Myocyte (in vitro differentiated cells): ENCODE data around the gene POLR3E. TPM values are rescaled to one million over a fixed set of nuclear protein-coding genes. Genes with fewer than 3 reads are reported as not detected.
A peak's percentile ranks its signal among the peaks of the same experiment; 100 is the strongest.
"Not testable (repeated sequence)": the region's sequence is repeated elsewhere in the genome, so short reads cannot be mapped to it uniquely, and the experiment has no call there.

ENCODE experiments used
- DNase-seq: peaks from one replicate; pipeline ENCODE4 v3.0.0-alpha.2; 2012; ENCODE audit warnings: low read depth
- total RNA-seq: library from RNA; depleted of rRNA; stranded (reverse); fragments of >200 nt; gene quantifications from 2 replicates; pipeline ENCODE4 v1.2.3, GENCODE V29; 2014

Gene POLR3E
- total RNA-seq, 1 donor from 2014 or later: 51.4 TPM

DNA sequence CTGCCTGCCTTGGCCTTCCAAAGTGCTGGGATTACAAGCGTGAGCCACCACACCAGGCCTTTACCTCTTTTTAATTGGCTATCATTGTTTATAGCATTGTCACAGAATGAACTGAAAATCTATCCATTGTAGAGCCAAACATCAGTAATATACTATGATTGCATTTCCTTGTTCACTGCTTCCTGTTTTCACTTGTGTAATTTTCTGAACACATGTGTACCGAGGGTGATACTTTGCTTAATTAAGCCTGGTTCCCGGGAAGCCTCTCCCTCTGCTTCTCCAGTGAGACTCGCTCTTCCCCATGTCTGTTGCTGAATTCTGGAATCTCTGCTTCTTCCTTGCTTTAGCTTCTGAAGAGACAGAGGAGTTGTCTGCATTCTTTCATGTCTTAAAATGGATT, 33.1 kb downstream of the POLR3E start:
- DNase-seq: no peak

DNA sequence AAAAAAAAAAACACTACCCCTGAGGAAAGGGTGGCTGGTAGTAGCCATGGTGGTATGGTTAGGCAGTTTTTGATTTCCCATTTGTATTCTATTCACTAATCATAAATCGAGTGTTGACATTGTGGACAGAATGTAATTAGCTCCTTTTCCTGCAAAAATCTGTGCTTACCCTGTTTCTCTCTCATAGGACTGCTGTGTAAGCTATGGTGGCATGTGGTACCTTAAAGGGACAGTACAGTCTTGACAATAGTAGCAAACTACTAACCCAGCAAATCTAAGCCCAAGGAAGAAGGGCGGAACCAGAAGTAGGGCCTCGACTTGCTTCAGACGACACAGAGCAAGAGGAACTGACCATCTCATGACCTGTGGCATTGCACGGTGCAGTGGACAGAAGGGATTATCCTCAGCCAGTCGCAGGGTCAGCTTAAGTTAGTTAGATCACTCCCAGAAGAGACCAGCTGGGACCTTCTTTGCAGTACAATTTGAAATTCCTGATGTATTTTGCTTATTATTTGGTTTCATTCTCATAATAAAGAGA, 36.3 kb downstream of the POLR3E start:
- DNase-seq: no peak

DNA sequence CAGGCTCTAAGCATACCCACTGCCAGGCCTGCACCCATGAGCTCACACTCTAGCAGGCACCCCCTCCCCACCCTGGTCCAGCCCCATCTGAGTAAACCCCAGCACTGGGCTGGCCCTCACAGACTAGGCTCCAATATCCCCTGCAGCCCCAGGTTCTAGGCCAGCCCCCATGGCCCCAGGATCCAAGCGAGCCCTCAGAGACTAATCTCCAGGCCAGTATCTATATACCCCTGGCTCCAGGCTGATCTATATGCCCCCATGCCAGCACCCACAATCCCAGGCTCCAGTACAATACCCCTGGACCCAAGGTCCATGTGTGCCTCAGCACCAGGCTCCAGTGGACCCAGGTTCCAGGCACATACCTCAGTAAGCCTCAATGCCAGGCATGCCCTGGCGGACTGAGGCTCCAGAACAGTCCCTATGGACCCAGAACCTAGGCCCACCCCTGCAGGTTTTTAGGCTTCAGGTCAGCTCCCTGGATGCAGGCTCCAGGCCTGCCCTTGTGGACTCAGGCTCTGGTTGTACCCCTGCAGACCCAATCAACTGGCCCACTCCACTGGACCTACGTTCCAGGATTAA, 38.5 kb downstream of the POLR3E start:
- DNase-seq: no peak

DNA sequence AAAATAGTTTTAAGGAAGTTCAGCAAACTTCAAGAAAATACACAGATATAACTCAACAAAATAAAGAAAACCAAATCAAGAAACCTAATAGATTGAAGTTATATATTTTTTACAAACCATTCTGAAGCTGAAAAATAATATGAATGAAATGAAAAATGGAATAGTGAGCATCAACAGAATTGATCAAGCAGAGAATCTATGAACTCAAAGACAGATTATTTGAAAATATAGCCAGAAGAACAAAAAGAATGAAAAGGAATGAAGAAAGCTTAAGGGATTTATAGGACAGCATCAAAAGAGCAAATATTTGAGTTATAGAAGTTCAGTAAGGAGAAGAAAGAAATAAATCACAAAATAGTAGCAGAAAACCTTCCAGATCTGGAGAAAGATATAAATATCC, 39.4 kb downstream of the POLR3E start:
- no peak for DNase-seq

DNA sequence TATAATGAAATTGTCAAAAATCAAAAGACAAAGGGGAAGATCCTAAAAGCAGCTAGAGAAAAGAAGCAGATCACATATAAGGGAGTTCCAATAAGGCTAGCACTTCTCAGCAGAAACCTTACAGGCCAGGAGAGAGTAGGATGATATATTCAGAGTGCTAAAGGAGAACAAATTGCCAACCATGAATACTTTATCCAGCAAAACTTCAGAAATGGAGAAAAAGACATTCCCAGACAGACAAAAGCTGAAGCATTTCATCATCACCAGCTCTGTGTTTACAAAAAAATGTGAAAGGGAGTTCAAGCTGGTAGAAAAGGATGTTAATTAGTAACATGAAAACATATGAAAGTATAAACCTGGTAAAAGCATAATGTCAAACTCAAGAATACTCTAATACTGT, 39.8 kb downstream of the POLR3E start:
- no peak for DNase-seq

DNA sequence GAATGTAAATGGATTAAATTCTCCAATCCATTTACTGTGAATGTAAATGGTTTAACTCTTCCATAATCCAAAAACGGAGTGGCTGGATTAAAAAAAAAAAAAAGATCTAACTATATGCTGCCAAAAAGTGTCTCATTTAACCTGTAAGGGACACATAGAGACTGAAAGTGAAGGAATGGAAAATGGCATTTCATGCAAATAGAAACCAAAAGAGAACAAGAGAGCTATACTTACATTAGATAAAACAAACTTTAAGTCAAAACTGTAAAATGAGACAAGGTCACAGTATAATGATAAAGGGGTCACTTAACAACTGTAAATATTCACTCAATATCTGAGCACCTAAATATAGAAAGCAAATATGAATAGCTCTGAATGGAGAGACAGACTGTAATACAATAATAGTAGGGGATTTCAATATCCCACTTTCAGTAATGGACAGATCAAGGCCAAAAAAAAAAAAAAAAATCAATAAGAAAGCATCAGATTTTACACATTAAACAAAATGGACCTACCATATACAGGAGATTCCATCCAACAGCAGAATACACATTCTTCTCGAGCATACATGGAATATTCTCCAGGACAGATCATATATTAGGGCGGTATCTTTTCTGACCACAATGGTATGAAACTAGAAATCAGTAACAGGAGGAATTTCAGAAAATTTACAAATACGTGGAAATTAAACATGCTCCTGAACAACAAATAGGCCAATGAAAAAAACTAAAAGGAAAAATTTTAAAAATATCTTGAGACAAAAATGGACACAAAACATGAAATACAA, 40.8 kb downstream of the POLR3E start:
- no peak for DNase-seq

DNA sequence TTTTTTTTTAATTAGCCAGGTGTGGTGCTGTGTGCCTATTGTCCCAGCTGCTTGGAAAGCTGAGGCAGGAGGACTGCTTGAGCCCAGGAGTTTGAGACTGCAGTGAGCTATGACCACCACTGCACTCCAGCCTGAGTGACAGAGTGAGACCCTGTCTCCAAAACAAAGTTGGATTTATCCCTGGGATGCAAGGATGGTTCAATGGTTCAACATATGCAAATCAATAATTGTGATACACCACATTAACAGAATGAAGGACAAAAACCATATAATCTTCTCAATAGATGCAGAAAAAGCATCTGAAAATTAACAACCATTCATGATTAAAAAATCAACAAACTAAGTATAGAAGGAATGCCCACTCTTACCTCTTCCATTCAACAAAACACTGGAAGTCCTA, 43.7 kb downstream of the POLR3E start:
- no peak for DNase-seq

DNA sequence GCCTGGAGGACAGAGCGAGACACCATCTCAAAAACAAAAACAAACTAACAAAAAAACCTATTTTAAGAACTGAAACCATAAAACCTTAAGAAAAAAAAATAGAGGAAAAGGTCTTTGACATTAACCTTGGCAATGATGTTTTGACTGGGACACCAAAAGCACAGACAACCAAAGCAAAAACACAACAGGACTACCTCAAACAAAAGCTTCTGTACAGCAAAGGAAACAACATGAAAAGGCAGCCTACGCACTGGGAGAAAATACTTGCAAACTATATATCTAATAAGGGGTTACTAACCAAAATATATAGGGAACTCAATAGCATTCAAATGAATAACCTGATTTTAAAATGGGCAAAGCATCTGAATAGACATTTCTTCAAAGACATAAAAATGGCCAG, 44.9 kb downstream of the POLR3E start:
- DNase-seq: no peak

DNA sequence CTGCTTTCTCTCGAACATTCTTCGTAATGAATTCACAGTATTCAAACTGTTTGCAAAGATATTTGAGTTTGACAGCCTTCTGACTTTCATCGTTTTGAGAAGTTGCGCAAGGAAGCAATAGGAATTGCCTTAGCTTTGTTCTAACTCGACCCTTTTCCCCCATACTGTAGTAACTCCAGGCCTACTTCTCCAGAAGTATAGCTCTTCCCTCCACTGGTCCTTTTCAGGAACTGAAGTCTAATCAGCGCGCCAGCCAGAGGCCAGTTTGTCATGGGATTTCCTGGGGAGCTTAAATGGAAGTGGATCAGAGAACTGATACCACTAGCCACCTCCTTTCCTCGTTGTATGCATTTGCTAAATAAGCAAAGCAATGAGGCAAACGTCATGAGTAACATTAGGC, 49.3 kb downstream of the POLR3E start:
- DNase-seq: no peak

DNA sequence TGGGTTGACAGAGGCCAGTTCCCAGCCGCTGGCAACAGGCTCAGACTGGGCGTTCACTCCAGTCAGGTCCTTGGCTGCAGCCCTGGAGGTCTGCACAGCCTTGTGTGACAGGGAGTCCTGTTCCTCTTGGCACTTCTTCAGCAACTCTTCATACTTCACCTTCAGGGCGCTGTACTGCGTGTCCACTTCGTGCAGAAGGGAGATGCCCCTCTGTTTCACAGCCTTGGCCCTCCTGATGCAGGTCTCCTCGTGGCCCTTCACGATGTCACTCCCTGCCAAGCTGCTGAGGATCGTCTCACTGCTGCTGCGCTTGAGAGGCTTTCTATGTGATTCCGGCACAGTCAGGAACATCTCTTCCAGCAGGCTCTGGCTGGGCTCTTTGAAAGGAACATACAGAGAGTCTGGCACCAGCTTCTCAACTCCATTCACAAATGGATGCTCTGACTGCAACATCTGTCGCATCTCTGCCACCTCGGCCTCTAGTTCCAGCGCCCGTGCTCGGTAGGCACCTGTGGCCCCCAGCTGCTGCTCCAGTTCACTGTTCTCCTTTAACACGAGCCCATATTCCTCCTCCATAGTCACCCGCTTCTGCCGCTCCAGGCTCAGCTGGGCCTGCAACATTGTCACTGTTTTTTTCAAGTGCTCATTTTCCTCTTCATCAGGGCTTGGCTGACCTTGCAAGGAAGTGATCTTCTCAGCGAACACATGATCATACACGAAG, 50.1 kb downstream of the POLR3E start:
- no peak for DNase-seq

DNA sequence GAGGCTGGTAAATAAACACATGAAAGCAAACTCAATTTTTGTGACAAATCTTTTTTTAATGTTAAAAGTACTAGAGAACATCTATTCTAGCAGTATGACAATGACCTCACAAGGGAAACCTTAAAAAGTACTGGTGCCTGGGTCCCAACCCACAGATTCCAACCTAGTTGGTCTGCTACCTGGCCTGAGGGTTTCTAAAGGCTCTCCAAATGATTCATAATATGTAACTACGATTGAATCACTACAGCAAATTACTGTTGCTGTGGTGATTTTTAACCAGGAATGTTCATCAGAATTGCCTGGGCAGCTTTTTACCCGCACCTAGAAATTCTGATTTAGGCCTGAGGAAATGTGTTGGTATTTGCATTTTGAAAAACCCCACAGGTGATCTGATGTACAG, 51.1 kb downstream of the POLR3E start:
- DNase-seq: no peak

DNA sequence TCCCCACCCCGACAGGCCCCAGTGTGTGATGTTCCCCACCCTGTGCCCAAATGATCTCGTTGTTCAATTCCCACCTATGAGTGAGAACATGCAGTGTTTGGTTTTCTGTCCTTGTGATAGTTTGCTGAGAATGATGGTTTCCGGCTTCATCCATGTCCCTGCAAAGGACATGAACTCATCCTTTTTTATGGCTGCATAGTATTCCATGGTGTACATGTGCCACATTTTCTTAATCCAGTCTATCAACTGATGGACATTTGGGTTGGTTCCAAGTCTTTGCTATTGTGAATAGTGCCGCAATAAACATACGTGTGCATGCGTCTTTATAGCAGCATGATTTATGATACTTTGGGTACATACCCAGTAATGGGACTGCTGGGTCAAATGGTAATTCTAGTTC, 53.8 kb downstream of the POLR3E start:
- DNase-seq: not testable (repeated sequence)

DNA sequence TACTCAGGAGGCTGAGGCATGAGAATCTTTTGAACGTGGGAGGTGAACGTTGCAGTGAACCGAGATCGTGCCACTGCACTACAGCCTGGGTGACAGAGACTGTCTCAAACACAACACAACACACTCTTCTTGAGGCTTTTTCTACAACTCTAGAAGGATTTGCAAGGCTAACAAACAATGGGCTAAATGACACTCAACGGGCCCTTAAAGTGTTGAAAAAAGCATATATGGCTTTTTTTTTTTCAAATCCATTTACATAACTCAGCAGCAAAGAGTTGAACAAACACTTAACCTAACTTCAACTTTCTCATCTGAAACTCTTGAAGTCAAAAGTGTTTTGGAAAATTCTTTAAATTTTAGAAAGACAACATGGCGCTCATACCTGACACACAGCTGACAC, 54.9 kb downstream of the POLR3E start:
- no peak for DNase-seq

DNA sequence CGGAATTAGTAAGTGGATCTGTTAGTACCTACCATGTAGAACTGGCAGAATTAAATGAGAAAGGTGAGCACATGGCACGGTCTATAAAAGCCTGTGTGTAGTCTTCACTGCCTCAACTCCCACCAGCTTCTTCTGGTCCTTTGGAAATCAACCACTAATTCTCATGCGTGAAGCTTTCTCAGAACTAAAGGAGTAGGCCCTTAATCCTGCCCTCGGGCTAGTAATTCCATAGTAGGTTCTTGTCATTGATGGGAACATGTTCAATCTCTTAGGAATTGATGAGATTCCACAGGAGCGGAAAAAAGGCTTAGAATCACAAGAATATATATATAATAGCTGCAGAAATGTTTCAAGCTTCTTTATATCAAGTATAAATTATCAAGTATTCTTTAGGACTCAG, 55.5 kb downstream of the POLR3E start:
- no peak for DNase-seq

DNA sequence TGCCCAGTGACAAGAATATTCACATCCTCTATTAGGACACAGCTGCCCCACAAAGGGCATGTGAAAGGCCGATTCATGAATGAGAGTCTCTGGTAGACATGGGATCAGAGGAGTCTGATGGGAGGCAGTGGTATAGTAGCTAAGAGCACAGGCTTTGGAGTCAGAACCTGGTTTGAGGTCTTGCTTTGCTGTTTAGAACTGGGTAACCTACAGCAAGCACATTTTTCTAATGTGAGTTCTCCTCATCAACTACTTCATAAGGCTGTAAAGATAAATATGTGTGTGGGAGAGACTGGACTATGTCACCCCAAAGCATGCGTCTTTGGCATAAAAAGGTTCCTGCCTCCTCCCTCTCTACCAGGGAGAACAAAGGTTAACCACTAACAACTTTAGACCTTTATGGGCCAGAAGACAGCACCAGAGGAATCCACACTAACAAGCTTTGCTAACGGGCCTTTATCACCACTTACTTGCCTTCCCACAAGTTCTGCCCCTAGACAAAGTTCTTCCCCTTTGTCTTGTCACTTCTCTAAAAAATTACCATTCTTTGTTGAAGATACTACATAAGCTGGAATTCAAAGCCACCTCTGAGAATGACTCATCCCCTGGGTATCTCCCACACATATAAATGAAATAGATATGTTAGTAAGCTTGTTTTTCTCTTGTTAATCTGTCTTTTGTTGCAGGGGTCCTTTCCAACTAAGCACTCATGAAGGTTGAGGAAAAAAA, 56.1 kb downstream of the POLR3E start:
- DNase-seq: peak; percentile 45

DNA sequence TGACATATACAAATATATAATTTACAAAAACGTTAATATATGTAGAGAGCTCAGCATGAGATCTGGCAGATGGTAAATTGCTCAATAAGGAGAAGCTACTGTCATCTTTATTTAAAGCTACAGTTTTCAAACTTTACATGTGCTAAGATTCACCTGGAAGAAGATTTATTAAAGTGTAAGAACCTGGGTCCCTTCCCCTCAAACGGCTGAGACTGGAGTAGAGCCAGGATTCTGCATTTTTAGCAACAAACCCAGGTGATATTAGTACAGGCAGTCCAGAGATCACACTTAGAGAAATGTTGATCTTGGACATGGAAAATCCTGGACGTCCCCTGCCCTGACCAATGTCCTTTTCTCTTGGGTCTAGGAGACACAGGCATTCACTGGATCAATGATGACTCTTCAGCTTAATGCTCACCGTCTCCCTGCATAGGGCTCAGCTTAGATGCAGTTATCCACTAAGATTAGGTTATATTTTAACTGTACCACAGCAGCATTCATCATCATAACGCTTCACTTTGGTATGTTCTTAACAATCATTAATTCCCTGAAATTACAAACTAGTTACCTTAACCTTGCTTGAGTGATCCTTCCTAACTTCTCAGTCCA, 56.8 kb downstream of the POLR3E start:
- no peak for DNase-seq

DNA sequence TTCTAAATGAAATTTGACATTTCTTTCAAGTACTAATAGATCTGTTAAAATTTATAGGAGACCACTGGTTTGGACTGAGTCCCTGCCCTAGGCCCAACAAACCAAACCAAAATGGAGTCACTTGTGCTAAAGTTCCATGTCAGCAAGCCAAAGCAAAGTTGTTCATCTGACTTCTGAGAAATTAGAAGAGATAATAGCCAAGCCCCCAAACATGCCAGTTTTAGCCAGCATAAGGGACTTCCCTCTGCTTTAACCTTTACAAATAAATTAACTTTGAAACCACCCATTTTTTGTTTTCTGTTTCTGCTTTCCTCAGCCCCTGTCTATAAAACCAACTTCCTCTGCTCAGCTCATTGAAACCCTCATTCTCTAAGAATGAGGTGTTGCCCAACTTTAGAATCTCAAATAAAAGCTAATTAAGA, 58.3 kb downstream of the POLR3E start:
- DNase-seq: no peak

DNA sequence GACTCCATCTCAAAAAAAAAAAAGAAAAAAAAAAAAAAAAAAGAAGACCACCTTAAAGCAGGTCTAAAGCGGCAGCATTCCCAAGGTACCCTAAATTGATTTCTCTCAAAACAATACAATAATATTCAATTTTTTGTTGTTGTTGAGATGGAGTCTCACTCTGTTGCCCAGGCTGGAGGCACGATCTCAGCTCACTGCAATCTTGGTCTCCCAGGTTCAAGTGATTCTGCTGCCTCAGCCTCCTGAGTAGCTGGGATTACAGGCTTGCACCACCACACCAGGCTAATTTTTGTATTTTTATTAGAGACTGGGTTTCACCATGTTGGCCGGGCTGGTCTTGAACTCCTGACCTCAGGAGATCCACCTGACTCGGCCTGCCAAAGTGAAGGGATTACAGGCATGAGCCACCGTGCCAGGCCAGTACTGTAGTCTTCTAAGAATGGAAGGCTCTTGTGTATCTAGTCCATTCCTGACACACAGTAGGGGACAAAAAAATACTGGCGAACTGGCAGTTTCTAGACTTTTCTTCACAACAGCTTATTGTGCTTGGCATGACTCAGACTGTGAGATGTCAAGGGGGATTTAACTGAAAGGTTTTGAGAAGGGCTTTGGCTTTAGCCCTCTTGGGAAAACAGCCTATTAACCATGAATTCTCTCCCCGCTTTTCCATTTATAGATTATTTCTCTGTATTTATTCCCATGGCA, 59.9 kb downstream of the POLR3E start:
- no peak for DNase-seq

DNA sequence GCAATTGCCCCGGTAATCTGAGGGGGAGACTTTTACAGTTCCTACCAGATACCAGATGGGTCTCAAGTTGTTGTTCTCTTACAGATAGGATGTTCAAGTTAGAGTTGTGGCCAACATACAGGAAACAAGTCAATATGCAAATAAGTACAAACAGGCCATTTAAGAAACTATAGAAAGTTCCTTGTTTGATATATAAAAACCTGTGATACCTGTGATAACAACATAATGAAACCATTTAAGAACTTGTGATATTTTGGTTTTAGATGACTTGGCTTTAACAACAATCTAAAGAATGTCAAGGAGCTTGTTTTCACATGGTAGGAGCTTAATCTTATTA, 60.4 kb downstream of the POLR3E start:
- DNase-seq: no peak

DNA sequence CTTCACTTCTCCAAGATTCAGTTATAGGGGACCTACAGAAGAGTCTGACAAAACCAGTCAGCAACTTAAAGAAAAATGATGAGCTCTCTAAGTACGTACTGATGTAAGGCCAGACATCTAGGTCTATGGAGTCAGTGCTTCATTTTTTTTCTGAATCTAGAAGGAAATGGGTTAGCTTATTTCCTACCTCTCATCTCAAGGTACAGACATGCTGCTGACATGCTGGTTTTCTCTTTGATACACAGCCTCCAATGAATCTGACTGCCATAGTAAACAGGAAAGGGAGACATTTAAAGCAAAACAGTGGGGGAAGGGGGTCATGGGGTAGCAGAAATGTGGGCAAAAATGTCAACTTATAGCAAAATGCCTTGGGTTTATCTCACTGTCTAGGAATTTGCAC, 60.8 kb downstream of the POLR3E start:
- no peak for DNase-seq

DNA sequence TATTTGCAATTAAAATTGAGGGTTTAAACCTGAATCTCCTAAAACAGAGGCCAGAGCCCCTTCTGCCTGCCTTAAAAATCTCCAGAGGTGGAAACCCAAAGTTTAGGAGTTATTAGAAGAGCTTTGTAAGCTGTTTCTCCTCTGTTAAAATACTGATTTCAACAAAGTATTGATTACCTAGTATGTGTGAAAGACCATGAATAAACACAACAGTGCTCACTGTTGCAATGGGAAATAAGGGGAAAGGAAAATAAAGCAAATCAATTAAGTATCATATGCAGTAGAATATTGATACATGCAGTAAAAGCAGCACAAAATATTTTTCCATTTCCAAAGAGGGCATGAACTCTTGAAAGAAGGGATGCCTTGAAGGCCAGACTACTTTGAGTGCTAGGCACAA, 62.5 kb downstream of the POLR3E start:
- no peak for DNase-seq
